CD4-positive, alpha-beta T cell treated with Interleukin-6 for 4 hours (primary cell): ENCODE data around the gene CALHM1.
"Not testable (repeated sequence)": the region's sequence is repeated elsewhere in the genome, so short reads cannot be mapped to it uniquely, and the experiment has no call there.

Experiments
- DNase-seq: peaks from one replicate; pipeline ENCODE4 v3.0.0-alpha.2; 2020; ENCODE audit warnings: mixed read lengths

The CALHM1 gene

DNA sequence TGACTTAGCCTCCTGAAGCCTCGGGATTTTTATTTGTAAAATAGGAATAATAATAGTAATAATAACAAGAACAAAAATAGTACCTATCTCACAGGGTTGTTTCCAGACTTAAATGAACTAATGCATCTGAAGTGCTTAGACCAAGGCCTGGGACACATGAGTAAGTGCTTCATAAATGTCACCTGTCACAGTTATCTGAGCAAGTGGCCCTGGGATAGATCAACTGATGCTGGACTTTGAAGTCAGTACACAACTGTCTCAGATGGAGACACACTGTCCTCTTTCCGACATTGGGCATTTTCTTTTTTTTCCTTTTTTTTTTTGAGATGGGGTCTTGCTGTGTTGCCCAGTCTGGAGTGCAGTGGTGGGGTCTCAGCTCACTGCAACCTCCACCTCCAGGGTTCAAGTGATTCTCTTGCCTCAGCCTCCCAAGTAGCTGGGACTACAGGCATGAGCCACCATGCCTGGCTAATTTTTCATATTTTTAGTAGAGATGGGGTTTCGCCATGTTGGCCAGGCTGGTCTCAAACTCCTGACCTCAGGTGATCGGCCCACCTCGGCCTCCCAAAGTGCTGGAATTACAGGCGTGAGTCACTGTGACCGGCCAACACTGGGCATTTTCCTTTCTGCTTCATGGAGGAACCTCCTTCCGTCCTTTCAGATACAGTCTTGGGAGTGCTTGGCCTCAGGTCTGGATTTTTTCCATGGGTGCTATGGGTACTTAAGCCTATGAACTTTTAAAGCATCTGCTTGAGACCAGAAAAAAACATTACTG lies 28.1 kb upstream of the CALHM1 start:
- not testable (repeated sequence) for DNase-seq

DNA sequence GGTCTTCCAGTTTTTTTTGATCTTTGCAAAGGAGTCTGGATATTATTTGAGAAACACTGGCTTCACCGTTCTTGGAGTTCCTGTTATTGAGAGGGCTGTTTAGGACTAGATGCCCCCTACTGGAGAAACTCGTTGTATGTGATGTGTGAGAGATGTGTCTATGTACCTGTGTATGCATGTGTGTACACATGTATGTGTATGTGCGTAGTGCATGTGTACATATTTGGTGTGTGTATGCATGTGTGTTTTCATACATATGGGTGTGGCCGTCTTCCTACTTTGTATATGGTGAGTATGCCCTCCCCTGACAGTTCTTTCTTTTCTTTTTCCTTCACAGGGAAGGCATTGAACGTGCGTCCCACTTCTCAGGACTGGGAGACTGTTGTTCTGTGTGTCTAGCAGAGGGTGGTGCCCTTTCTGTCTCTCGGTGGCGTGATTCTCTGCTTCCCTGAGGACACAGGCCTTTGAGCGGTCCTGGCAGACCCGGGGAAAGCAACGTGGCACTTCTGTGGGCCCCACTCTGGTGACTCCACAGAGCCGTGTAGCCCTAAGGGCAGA lies 23.4 kb upstream of the CALHM1 start:
- DNase-seq, result peak; percentile 56

DNA sequence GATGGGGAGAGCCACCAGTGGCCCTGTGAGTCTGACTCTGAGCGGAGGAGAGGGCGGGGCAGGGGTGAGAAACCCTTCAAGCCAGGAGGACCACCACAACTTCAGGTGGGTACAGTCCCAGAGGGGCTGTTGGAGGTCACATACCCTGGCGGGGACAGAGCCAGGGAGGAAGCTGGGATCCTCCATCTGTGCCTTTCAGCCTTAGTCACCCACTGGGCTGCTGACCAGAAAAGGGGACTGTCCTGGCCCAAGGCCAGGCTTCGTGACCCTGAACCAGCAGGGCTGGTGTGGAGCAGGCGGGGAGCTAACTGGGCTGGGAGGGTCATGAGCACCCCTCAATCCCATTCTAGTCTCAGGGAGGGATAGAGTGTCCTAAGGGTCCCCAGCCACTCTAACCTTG lies 21.8 kb upstream of the CALHM1 start:
- no peak for DNase-seq

DNA sequence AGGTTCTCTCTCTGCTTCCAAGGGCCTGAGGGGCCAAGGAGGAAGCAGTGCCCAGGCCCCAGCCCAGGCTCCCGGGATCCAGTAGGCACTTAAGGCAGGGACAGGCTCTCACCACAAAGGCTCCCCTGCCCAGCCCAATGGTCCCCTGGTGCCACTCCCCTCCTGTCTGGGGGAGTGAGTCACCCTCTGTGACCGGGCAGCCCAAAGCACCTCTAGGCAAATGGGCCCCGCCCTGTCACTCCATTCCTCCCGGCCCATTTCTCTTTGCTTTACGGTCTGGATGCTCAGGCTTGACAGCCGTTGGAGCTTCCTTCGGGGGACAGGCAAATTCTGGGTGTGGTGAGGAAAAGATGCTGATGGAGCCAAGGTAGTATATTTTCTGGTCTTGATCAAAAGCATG lies 20.4 kb upstream of the CALHM1 start, which contains the start of gene CALHM3:
TSS of gene CALHM3 (minus strand) at position 106 of the 400 bp plus-strand sequence. CDS start 208 bp downstream, outside the sequence.
- no peak for DNase-seq

DNA sequence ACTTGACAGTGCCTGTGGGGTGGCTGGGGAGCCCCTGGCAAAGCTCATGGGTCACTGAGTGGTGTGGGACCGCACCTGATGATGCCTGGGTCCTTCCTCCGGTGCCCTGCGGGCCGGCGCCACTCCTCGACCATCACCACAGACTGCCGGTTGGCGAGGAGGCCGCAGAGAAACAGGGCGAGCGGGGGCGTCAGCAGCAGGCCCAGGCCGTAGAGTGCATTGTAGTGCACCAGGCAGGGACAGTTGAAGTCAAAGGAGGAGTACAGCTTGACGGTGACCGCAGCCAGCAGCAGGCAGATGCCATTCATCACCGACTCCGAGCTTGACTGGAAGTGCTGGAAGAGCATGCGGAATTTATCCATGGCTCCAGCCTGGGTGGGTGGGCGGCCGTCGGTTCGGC lies 20.0 kb upstream of the CALHM1 start:
- no peak for DNase-seq

DNA sequence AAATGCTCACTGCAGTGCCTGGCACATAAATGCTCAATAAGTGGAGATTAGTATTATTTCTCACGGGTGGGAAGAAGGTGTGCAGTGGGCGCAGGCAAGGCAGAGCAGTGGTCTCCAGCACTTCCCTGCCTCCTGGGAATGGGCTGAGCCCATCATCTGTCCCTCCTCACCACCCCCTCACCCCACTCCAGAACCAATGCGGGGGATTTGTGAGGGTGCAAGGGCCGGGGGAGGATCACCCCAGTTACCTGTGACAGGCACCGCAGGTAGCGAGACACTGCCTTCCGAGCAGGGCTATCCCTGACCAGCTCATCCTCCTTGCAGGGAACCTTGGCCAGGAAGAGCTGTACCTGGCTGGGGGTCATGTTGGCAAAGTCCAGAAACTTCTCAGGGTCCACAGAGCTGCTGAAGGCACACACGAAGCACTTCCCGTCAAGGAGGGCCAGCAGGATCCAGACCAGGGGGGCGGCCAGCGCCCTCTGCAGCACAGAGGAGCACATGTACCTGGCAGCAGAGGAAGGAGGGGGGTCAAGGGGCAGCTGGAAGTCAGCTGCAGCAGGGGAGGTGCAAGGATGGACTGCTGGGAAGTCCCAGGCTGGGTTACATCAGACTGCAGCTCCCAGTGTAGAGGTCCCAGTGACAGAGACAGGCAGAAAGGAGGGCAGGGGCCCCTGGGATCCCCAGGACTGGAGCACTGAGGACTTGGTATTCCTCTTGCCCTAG lies 17.5 kb upstream of the CALHM1 start:
- peak; percentile 17 for DNase-seq

DNA sequence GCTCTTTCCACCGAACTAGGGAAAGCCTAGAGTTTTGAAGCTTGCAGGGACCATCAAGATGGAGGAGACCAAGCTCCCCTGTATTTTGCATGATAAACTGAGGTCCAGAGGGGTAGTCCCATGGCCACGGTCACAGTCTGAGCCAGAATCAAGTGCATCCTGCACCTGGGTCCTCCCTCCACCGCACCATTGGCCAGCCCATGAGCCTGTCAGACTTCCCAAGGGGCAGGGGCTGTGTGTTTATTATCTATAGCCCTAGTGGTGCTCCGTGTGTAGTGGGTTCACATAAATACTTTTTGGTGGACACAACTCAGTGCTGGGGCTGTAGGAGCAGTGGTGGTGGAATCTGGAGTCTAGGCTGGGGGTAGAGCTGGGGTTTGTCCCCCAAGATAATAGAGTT lies 16.7 kb upstream of the CALHM1 start:
- no peak for DNase-seq

DNA sequence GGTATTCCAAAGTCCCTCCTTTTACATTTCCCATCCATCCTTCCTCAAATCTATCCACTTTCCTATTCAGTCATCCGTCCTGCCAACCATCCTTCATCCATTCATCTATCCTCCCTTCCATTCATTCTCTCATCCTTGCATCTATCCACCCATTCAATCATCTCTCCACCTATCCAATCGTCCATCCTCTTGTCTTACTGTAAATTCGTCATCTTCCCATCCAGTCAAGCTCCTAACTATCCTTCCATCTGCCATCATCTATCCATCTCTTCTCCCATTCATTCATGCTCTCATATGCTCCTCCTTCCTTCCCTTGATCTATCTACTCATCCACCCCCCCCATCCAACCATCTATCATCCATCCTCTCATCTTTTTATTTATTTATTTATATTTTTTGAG lies 15.4 kb upstream of the CALHM1 start:
- DNase-seq, result no peak

DNA sequence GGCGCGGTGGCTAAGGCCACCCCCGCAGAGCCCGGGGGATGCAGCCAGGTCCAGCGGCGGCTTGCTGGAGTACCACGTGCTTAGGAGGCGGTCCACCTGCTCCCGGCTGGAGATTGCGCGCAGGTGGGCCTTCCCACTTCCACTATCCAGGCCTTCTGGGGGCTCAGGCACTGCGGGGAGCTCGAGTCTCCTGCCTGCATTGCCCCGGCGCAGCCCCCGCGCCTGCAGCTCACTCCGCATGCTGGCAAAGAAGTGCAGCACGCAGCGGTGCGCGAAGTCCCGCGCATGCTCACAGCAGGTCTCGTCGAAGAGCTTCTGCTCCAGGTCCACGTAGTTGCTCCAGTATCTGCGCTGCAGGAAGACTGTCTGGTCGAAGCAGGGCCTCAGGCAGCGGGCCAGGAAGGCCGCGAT lies 14.6 kb upstream of the CALHM1 start:
- DNase-seq, result no peak

DNA sequence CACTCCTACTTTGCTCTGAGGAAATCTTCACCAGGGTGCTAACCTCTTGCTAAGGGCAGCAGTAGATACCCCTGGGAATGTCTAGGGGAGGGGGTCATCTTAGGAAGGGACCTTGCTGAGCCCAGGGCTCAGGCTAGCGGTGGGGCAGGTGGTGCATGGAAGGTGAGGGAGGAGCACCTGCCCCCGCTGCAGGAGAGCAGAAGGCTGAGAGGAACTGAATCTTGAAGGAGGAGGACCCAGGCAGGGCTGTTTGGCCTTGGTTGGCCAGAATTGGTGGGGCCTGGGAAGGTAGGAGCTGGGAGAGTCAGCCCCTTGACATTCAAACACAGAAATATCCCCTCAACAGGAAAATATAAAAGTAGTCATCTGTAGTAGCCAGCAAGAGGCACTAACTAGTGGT lies 13.3 kb upstream of the CALHM1 start:
- DNase-seq, result no peak

DNA sequence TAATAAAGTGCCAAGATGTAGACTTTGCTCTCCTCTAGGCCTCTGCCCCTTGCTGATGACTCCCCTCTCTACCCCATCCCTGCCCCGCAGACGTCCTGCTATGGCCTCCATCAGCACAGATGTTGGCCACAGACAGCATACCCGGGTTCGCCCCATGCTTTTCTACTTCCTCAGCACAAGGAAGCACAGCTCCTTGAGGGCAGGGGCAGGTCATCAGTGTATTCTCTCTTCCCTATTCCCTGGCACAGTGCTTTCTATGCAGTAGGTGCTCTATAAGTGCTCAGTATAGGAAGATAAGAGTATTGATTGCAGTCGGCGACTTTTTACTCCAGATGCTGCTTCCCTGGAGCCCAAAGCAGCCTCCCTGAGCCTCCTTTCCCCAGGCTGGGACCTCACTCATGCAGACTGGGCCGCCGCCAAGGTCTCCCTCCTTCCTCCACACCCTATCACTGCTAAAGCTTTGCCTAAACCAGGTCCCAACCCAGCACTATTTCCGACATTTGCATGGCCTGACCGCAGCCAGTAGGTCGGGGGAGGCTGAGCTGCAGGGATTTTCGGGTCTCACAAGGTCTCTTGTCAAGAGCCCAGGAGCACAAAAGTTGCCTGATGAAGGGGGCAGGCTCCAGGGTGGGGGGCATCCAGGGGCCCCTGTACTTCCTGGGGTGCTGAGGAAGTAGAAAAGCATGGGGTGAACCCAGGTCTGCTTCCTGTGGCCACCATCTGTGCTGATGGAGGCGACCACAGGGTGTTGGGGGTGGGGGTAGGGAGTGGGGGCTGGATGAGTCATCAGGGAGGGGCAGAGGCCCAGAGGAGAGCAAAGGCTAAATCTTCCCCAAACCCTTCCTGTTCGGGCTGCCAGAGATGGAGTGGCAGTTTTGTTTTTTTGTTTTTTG lies 12.3 kb upstream of the CALHM1 start:
- peak; percentile 82 for DNase-seq

DNA sequence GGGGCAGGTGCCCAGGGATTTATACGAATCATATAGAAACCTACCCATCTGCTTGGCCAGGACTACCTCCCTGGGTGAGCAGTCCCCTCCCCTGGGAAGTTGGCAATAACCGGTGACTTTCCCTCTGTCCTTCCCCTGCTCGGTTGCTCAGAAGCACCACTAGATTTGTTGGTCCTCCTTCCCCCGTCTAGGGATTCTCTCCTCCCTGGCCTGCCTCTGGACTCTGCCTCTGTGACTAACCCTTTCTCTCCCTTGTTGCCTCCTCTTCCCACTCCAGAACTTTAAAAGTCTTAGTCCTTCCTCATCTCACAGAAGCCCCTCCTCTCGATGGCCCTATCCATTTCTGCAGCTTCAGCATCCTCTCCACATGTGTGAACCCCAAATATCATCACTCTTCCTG lies 10.5 kb upstream of the CALHM1 start:
- DNase-seq, result no peak

DNA sequence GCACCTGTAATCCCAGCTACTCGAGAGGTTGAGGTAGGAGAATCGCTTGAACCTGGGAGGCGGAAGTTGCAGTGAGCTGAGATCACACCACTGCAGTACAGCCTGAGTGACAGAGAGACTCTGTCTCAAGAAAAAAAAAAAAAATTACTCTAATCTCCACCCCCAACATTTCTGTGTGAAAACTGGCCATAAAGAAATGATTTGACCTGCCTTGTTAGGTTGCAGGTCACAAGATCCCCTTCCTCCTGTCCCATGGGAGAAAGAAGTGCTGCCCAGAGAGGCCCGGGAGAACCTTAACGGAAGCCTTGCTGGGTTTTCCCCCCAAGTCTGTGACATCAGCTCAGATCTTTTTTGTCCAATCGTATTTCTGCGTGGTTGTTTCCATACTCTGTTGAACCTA lies 8.7 kb upstream of the CALHM1 start:
- DNase-seq, result no peak

DNA sequence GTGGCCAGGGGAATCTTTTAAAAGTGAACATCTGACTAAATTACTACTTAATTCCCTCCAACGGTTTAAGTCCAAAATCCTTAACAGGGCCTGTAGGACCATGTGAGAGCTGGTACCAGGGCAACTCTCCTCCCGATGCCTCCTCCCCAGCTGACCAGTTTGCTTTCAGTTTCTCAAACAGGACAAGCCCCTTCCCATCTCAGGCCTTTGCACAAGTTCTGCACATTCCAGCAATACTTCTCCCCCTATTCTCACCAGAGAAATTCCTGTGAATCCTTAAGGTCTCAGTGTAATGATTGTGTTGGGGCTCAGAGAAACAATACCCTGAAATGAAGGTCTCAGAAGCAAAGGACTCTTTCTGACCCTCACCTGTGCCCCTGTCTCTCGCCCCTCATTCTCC lies 8.0 kb upstream of the CALHM1 start:
- DNase-seq, result no peak

DNA sequence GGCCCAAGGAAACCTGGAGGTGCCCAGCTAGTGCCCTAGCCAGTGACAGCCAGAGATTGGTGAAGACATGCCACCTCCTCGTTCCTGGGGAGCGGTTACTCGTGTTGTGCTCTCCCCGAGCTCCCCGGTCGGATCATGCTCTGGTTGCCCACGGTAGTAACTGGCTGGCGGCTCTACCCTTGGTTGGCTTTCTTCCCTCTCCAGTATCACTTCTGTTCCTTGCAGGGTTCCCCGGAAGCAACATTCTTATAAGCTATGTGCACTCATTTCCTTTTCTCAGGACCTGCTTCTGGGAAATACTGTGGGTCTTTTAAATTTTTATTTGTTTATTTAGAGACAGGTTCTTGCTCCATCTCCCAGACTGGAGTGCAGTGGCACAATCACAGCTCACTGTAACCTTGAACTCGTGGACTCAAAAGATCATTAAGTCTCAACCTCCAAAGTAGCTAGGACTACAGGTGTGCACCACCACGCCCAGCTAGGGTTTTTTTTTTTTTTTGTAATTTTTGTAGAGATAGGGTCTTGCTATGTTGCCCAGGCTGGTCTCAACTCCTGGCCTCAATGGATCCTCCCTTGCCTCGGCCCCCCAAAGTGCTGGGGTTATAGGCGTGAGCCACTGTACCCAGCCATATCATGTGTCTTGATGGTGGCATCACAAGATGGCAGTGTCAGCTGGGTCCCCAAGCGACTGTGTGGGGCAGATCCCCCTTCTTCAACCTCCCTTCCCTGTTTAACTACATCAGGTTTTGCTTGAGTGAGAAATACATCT lies 6.9 kb upstream of the CALHM1 start:
- DNase-seq, result no peak

DNA sequence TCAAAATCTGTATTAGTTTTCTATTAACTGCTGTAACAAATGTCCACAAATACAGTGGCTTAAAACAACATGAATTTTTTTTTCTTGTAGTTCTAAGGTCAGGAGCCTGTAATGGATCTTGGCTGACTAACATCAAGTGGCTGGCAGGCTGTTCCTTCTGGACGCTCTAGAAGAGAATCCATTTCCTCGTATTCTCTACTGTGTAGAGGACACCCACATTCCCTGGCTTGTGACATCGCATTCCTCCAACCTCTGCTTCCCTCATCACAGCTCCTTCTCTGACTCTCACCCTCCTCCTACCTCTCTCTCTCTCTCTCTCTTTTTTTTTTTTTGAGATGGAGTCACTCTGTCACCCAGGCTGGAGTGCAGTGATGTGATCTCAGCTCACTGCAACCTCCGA lies 4.8 kb upstream of the CALHM1 start:
- no peak for DNase-seq

DNA sequence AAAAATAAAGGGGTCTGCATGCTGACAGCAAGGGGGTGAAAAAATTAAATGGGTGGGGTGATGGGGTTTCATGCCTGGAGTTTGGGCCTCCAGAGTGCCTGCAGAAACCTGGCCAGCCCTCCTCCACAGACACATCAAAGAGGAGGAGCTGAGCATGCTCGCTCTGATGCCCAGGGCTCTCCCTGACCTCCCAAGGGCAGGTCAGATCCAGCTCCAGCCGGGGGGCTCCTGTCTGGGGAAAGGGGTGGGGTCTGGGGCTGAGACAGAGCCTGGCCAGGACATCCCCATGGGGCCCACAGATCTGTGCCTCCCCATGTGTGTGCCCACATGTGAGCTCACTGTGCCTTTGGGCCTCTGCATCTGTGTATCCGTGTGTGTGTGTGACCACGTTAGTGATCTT lies 915 bp upstream of the CALHM1 start:
- no peak for DNase-seq

DNA sequence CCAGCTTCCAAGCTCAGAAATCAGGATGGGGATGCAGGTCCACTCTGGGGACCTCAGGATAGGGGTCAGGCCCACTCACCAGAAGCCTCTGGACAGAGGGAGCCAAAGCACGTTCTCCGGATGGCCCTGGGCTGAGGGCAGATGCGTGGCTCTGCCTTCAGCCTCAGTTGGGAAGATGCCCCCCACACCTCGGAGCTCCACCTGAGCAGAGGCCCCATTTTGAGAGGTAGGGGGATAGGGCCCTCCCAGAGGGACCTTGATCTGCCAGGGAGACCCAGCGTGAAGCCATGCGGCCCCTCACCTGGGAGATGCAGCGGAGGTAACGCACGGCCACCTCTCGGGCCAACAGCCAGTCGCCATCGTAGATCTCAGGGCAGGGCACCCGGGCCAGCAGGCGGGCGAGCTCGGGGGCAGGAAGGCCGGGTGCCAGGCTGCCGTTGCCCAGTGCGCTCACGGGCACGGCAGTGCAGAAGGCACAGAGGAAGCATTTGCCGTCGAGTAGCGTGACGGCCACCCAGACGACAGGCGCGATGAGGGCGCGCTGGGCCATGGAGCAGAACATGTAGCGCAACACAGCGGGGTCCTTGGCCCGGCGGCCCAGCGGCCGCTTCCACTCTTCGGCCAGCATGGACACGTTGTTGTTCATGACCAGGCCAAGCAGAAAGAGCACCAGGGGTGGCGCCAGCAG lies 660 bp downstream of the CALHM1 start:
- no peak for DNase-seq

DNA sequence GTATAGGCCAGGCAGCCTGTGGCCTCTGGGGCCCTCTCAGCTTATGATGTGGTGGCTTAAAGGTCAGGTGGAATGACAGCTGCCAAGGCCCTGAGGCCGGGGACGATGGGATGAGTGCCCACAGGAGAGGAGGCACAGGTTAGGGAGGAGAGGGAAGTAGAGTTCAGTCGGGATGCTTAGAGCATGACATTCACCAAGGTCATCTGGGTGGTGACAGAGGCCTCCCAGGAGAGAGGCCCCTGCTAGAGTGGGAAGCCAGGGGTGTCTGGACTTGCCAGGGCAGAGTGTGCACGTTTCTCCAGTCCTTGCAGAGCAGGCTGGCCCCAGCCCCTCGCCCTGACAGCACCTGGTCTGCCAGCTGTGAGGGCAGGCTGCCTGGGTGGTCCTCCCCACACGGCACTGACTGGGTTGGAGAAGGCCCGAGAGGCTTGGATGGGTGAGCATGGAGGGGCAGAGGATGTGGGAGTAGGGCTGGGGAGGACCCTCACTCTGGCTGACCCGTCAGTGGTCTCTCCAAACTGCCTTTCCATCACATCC lies 1.5 kb downstream of the CALHM1 start:
- no peak for DNase-seq

DNA sequence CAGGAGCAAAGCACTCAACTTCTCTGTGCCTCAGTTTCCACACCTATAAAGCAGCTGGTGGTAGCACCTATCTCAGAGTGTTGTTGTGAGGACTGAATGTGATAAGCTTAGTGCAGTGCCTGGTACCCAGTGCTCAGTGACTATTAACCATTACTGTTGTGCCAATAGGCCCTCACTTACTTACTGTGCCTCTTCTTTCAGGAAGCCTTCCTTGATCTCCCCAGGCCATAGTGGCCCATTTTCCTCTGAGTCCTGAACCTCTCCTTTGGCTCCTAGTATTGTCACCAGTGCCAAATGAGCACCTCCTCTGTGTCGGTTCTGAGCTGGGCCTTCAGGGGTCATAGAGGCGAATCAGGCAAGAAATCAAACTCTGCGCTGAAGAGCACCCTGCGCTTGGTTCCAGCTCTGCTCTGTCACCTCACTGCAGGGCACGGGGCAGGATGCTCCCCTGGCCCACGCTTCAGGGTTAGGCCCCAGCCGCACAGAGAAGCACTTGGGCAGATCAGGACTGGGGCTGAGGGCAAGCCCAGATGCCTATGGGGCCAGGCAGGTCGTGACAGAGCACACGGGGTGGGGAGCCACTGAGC lies 2.5 kb downstream of the CALHM1 start:
- DNase-seq, result no peak

DNA sequence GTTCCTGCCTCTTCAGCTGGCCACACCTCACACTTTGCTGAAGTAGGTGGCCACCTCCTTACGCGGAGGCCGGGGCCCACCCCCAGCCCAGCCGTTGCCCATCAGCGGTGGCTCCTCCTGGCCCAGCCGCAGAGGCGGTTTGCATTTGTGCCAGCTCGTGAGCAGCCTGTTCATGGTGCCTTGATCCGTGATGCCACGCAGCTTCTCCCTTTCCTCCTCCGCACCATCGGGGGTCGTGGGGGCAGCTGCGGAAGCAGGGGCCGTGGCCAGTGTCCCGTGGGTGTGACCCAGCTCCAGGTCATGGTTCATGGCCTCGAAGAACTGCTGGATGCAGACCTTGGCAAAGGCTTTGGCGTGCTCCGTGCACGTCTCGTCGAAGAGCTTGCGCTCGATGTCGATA lies 3.5 kb downstream of the CALHM1 start:
- no peak for DNase-seq
